HG03097 (cell line): Measurements from ENCODE around the gene DAPK2.
"Not testable (repeated sequence)": the region's sequence is repeated elsewhere in the genome, so short reads cannot be mapped to it uniquely, and the experiment has no call there.

Experiments
- ATAC-seq: cut with Tn5 transposase; IDR thresholded peaks from one replicate; pipeline ENCODE4 v1.9.1; 2021; ENCODE audit not compliant: unreplicated experiment, low FRiP score

Gene DAPK2

GRCh38 chr15:63979262-63979793 lies 67.0 kb downstream of the DAPK2 start:
- ATAC-seq = no peak

GRCh38 chr15:63978511-63979261 lies 67.6 kb downstream of the DAPK2 start:
- no peak for ATAC-seq

- ATAC-seq = no peak
These were observed 69.2 kb downstream of the DAPK2 start for GRCh38 chr15:63977119-63977518.

- no peak for ATAC-seq
These were observed 72.3 kb downstream of the DAPK2 start for GRCh38 chr15:63974021-63974420.

GRCh38 chr15:63973212-63974009 lies 72.9 kb downstream of the DAPK2 start:
- no peak for ATAC-seq

- no peak for ATAC-seq
These were observed 73.5 kb downstream of the DAPK2 start for GRCh38 chr15:63972801-63973200.

GRCh38 chr15:63971904-63972303 lies 74.4 kb downstream of the DAPK2 start:
- no peak for ATAC-seq

GRCh38 chr15:63971427-63971805 lies 74.9 kb downstream of the DAPK2 start:
- peak; percentile 29 for ATAC-seq

GRCh38 chr15:63970621-63971426 lies 75.5 kb downstream of the DAPK2 start:
- ATAC-seq = peak; percentile 93

- ATAC-seq = no peak
These were observed 76.4 kb downstream of the DAPK2 start for GRCh38 chr15:63969652-63970421.

- no peak for ATAC-seq
These were observed 77.6 kb downstream of the DAPK2 start for GRCh38 chr15:63968700-63969099.

GRCh38 chr15:63968122-63968524 lies 78.2 kb downstream of the DAPK2 start:
- no peak for ATAC-seq

- no peak for ATAC-seq
These were observed 78.7 kb downstream of the DAPK2 start for GRCh38 chr15:63967616-63968015.

- ATAC-seq = not testable (repeated sequence)
These were observed 83.2 kb downstream of the DAPK2 start for GRCh38 chr15:63962947-63963721.

- ATAC-seq = no peak
These were observed 92.8 kb downstream of the DAPK2 start for GRCh38 chr15:63953524-63953923.

- ATAC-seq = no peak
These were observed 95.3 kb downstream of the DAPK2 start for GRCh38 chr15:63950911-63951481.

GRCh38 chr15:63948971-63949370 lies 97.3 kb downstream of the DAPK2 start:
- ATAC-seq = no peak

GRCh38 chr15:63948436-63948835 lies 97.8 kb downstream of the DAPK2 start:
- no peak for ATAC-seq

GRCh38 chr15:63947228-63947627 lies 99.1 kb downstream of the DAPK2 start:
- no peak for ATAC-seq
